H1 (cell line): ENCODE results near the gene FRRS1L. TPM values are rescaled to one million over a fixed set of nuclear protein-coding genes. Genes with fewer than 3 reads are reported as not detected.

Source experiments
- BACH1 ChIP-seq: IDR thresholded peaks from 2 replicates; pipeline ENCODE4 v1.6.1; 2012; ENCODE audit warnings: low read length, improper control_type of control experiment
- CTCF ChIP-seq, 3 experiments: IDR thresholded peaks; 1 replicate in 2 of 3; 2 replicates in 1 of 3; pipeline versions ENCODE4 v1.5.1 to v1.6.1; 2011; ENCODE audit warnings: low read length in 3 of 3, mild to moderate bottlenecking in 3 of 3, inconsistent platforms in 2 of 3, low read depth in 1 of 3, moderate library complexity in 1 of 3; ENCODE audit not compliant: insufficient read depth in 1 of 3; ENCODE audit errors: control extremely low read depth in 1 of 3
- POLR2A ChIP-seq, 2 experiments: IDR thresholded peaks; 1 replicate in 1 of 2; 2 replicates in 1 of 2; pipeline ENCODE4 v1.6.1; 2011; ENCODE audit warnings: low read depth in 2 of 2, low read length in 2 of 2, mild to moderate bottlenecking in 2 of 2; ENCODE audit errors: control extremely low read depth in 1 of 2
- polyA plus RNA-seq, 7 experiments: library from polyadenylated mRNA; depleted of rRNA in 3 of 7; stranded (reverse) in 5 of 7; unstranded in 2 of 7; fragments of >200 nt in 5 of 7; fragments of 200-250 nt in 2 of 7; gene quantifications; 1 replicate in 5 of 7; 2 replicates in 1 of 7; 4 replicates in 1 of 7; pipeline versions ENCODE4 v1.2.1 to v1.2.3, GENCODE V29; 2011 to 2013; ENCODE audit warnings: missing spikeins in 2 of 7, mixed read lengths in 2 of 7
- total RNA-seq: library from RNA; stranded (reverse); fragmentation: NEBNext Ultra II Directional; extraction: Animal tissue kit (Norgen Biotek cat#: 25700); gene quantifications from 2 replicates; pipeline ENCODE4 v1.2.1, GENCODE V29; 2021

FRRS1L gene
- total and polyA plus RNA-seq, 2 of the 8 experiments (the other 6 are each of a cell fraction or from before 2014, with no cell fraction given) = 1.0 to 2.2 TPM

DNA sequence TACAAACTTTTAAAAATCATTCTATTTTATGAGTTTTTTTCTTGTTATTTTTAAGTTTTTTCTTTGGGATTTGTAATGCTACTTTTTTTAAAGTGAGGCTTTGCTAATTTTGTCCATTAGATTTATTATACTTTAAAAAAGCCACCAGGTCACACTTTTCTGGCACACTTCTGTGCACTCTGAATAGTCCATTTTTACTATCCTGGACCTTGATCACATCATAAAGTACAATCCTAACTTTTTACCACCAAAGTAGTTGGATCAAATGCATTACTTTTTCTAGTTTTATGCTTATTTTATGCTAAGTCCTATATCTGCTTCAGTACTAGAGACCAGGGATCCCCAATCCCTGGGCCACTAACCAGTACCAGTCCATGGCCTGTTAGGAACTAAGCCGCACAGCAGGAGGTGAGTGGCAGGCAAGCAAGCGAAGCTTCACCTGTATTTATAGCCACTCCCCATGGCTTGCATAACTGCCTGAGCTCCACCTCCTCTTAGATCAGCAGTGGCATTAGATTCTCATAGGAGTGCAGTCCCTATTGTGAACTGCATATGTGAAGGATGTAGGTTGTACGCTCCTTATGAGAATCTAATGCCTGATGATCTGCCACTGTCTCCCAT is 16.0 kb downstream of the FRRS1L start (continued):
- TF ChIP-seq CTCF (IDR thresholded peaks at IDR 0.05; ENCODE audit: control extremely low read depth in 1 of 3, insufficient read depth in 1 of 3, low read depth in 1 of 3, low read length in 3 of 3) (no peak), POLR2A (IDR thresholded peaks at IDR 0.05; ENCODE audit: control extremely low read depth in 1 of 2, low read depth in 2 of 2, low read length in 2 of 2) (no peak), BACH1 (no peak)
